NCI-H82 treated with DMSO at 0.1 percent for 48 hours (cell line): Measurements from ENCODE around the gene TTI1.
"Not testable (repeated sequence)": the region's sequence is repeated elsewhere in the genome, so short reads cannot be mapped to it uniquely, and the experiment has no call there.

Experiments
- DNase-seq: peaks from one replicate; lab custom pipeline; 2025; ENCODE audit not compliant: unreplicated experiment; lab: John Stamatoyannopoulos, UW

Gene TTI1

GRCh38 chr20:38012332-38012731 is 20.9 kb downstream of the TTI1 start:
- no peak for DNase-seq

GRCh38 chr20:38011696-38012095 is 21.6 kb downstream of the TTI1 start:
- no peak for DNase-seq

GRCh38 chr20:38009416-38009815 is 23.8 kb downstream of the TTI1 start:
- not testable (repeated sequence) for DNase-seq

- DNase-seq = no peak
These were observed 24.9 kb downstream of the TTI1 start for GRCh38 chr20:38008233-38008944.

- DNase-seq = peak; percentile 91
These were observed 25.7 kb downstream of the TTI1 start for GRCh38 chr20:38007526-38007925.

GRCh38 chr20:38005903-38006302 is 27.4 kb downstream of the TTI1 start:
- DNase-seq = no peak

GRCh38 chr20:38004416-38004815 is 28.8 kb downstream of the TTI1 start:
- no peak for DNase-seq

- DNase-seq = peak; percentile 63
These were observed 30.8 kb downstream of the TTI1 start for GRCh38 chr20:38002422-38002821.

GRCh38 chr20:38001981-38002380 is 31.3 kb downstream of the TTI1 start:
- DNase-seq = peak; percentile 75

- no peak for DNase-seq
These were observed 31.9 kb downstream of the TTI1 start for GRCh38 chr20:38001173-38001875.

GRCh38 chr20:38000293-38000692 is 33.0 kb downstream of the TTI1 start:
- DNase-seq = no peak

- no peak for DNase-seq
These were observed 33.6 kb downstream of the TTI1 start for GRCh38 chr20:37999526-38000263.

- DNase-seq = no peak
These were observed 35.7 kb downstream of the TTI1 start for GRCh38 chr20:37997516-37997915.

- DNase-seq = no peak
These were observed 37.2 kb downstream of the TTI1 start for GRCh38 chr20:37995856-37996605.

GRCh38 chr20:37994512-37994911 is 38.7 kb downstream of the TTI1 start:
- peak; percentile 92 for DNase-seq

- DNase-seq = peak; percentile 91
These were observed 40.4 kb downstream of the TTI1 start for GRCh38 chr20:37992802-37993409.

GRCh38 chr20:37991908-37992307 is 41.3 kb downstream of the TTI1 start:
- DNase-seq = peak; percentile 42

GRCh38 chr20:37991157-37991866 is 41.9 kb downstream of the TTI1 start:
- peak; percentile 89 for DNase-seq

- DNase-seq = peak; percentile 86
These were observed 42.6 kb downstream of the TTI1 start for GRCh38 chr20:37990571-37991151.
